ENCODE measurements around the gene ESPNL.

ESPNL gene

DNA sequence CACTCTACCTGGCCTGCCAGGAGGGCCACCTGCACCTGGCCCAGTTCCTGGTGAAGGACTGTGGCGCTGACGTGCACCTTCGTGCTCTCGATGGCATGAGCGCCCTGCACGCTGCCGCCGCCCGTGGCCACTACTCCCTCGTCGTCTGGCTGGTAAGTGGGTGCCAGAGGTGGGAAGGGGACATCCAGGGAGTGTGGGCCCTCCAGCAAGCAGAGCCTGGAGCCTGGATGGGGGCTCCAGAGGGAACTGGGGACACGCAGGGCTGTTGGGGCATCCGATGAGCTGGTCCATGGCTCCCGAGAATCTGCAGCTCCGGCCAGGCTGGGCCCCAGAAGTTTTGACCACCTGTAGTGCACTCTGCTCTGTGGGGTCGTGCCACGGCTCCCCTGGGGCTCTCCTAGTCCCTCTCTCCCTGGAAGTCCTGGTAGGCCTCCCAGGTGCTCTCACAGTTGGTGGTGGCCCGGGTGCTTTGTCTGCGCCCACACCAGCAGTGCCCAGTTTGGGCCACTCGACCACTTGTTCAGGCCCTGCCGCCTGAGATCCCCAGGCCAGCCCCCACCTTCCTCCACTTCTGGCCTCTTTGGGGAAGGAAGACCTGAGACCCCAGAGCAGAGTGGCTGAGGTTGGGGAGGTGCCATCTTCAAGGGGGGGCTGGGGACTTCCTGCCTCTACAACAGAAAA is 4.7 kb downstream of the ESPNL start:
- no peaks in the 10 kb centered on the region for H3K36me3 ChIP-seq (ENCODE audit: control insufficient read depth in 1 of 2, insufficient read depth in 2 of 2, low read length in 2 of 2)
- no peak overlapping the region for H3K18ac ChIP-seq (ENCODE audit: low read length)
- no peak overlapping the region for H3K14ac ChIP-seq (ENCODE audit: low read length)
- H3K79me2 ChIP-seq (ENCODE audit: control insufficient read depth, insufficient read depth, low read length, poor library complexity): no peaks in the 10 kb centered on the region
- no peaks in the 10 kb centered on the region for H3K27me3 ChIP-seq (ENCODE audit: insufficient read depth, low read length)
- H3K23ac ChIP-seq (ENCODE audit: low read length): no peak overlapping the region
- H3K4me2 ChIP-seq (ENCODE audit: low read length): no peak overlapping the region
- no peak overlapping the region for H2BK5ac ChIP-seq (ENCODE audit: low read depth, low read length, poor library complexity)
- no peak overlapping the region for H4K12ac ChIP-seq (ENCODE audit: low read depth, low read length)
- no peak overlapping the region for H4K91ac ChIP-seq (ENCODE audit: low read depth, low read length)
- no CpG with 5 or more reads among the region's 21 CpGs for WGBS (ENCODE audit: extremely low coverage, insufficient coverage, insufficient read length)
- no peak overlapping the region for H2BK12ac ChIP-seq (ENCODE audit: low read length)
- H3K9ac ChIP-seq (ENCODE audit: low read length): no peak overlapping the region
- no peak overlapping the region for H2AK5ac ChIP-seq (ENCODE audit: low read length)
- no peak for DNase-seq
- no peak overlapping the region for H3K4ac ChIP-seq (ENCODE audit: low read depth, low read length)
- H2BK120ac ChIP-seq (ENCODE audit: insufficient read depth, low read length, poor library complexity): no peak overlapping the region
- no peaks in the 10 kb centered on the region for H3K9me3 ChIP-seq (ENCODE audit: insufficient read depth, low read depth, low read length)
- H3K79me1 ChIP-seq (ENCODE audit: low read length): no peaks in the 10 kb centered on the region
- H4K8ac ChIP-seq (ENCODE audit: low read depth, low read length): no peak overlapping the region
- no peak overlapping the region for H3K4me3 ChIP-seq (ENCODE audit: low read depth, low read length)
- no peak overlapping the region for H2AFZ ChIP-seq (ENCODE audit: insufficient read depth, low read length, poor library complexity)
- H3K27ac ChIP-seq (ENCODE audit: low read depth, low read length): no peak overlapping the region
- H3K4me1 ChIP-seq (ENCODE audit: control insufficient read depth in 1 of 2, insufficient read depth in 2 of 2, low read length in 2 of 2): no peaks in the 10 kb centered on the region

DNA sequence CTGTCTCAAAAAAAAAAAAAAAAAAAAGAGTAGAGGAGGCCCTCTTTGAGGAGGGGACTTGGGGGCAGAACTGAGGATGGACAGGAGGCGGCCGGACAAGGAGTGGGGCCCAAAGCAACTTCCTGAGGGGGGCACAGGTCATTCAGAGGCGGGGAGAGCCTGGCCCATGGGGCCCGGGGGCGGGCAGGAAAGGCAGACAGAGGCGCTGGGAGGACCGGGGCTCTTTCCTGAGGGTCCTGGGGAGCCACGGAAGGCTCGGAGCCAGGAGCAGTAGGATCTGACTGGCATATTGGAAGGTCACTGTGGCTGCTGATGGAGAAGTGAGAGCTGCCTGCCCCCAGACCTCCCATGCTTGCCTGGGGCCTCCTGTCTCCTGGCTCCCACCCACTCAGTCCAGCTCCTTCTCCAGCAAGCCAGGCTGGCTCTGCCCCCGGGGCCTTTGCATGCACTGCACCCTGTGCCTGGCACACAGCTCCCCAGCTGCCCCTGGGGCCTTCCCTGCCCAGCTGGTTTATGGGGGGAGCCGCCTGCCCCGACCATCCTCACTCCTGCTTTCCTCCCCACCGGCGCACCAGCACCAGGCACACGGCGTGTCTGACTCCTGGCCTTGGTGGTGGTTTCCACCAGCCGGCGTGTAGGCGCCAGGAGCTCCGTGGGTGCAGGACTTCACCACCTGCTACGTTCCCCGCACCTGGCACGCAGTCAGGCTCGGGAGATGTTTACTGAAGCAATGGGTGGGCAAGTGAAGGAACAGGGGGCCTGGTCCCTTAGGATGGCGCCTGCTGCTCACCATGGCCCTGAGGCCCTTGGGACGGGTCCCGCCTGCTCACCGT is 5.6 kb downstream of the ESPNL start:
- no peaks in the 10 kb centered on the region for H3K79me2 ChIP-seq (ENCODE audit: control insufficient read depth, insufficient read depth, low read length, poor library complexity)
- H4K8ac ChIP-seq (ENCODE audit: low read depth, low read length): no peak overlapping the region
- DNase-seq: no peak
- no peak overlapping the region for H2BK120ac ChIP-seq (ENCODE audit: insufficient read depth, low read length, poor library complexity)
- H3K27ac ChIP-seq (ENCODE audit: low read depth, low read length): no peak overlapping the region
- no peak overlapping the region for H2AFZ ChIP-seq (ENCODE audit: insufficient read depth, low read length, poor library complexity)
- no peak overlapping the region for H3K9ac ChIP-seq (ENCODE audit: low read length)
- H3K23ac ChIP-seq (ENCODE audit: low read length): no peak overlapping the region
- H3K36me3 ChIP-seq (ENCODE audit: control insufficient read depth in 1 of 2, insufficient read depth in 2 of 2, low read length in 2 of 2): no peaks in the 10 kb centered on the region
- no peak overlapping the region for H3K4me2 ChIP-seq (ENCODE audit: low read length)
- H3K4ac ChIP-seq (ENCODE audit: low read depth, low read length): no peak overlapping the region
- H3K4me3 ChIP-seq (ENCODE audit: low read depth, low read length): no peak overlapping the region
- H3K79me1 ChIP-seq (ENCODE audit: low read length): no peaks in the 10 kb centered on the region
- H3K4me1 ChIP-seq (ENCODE audit: control insufficient read depth in 1 of 2, insufficient read depth in 2 of 2, low read length in 2 of 2): no peaks in the 10 kb centered on the region
- no peak overlapping the region for H4K91ac ChIP-seq (ENCODE audit: low read depth, low read length)
- H3K18ac ChIP-seq (ENCODE audit: low read length): no peak overlapping the region
- H2BK12ac ChIP-seq (ENCODE audit: low read length): no peak overlapping the region
- H2AK5ac ChIP-seq (ENCODE audit: low read length): no peak overlapping the region
- no peak overlapping the region for H3K14ac ChIP-seq (ENCODE audit: low read length)
- H3K9me3 ChIP-seq (ENCODE audit: insufficient read depth, low read depth, low read length): no peaks in the 10 kb centered on the region
- WGBS (ENCODE audit: extremely low coverage, insufficient coverage, insufficient read length): no CpG with 5 or more reads among the region's 28 CpGs
- no peak overlapping the region for H4K12ac ChIP-seq (ENCODE audit: low read depth, low read length)
- H3K27me3 ChIP-seq (ENCODE audit: insufficient read depth, low read length): no peaks in the 10 kb centered on the region
- no peak overlapping the region for H2BK5ac ChIP-seq (ENCODE audit: low read depth, low read length, poor library complexity)

DNA sequence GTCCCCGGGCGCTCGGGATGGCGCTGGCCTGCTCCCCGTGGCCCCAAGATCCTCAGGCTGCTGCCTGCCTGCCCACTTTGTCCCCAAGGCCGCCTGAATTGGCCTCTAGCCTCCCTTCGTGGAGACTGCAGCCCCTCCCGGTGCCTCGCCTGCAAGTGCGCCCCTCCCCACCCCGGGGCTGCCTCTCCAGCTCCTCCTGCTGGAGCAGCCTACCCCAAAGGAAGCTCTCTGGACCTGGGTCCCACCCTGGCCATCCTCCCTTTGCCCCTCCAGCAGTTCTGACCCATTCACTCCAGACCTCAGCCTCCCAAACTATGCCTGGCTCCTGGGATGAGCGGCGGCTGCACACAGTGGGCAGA is 6.2 kb downstream of the ESPNL start:
- no peak overlapping the region for H3K9ac ChIP-seq (ENCODE audit: low read length)
- no peak overlapping the region for H3K4ac ChIP-seq (ENCODE audit: low read depth, low read length)
- H3K27me3 ChIP-seq (ENCODE audit: insufficient read depth, low read length): no peaks in the 10 kb centered on the region
- H2BK120ac ChIP-seq (ENCODE audit: insufficient read depth, low read length, poor library complexity): no peak overlapping the region
- H4K91ac ChIP-seq (ENCODE audit: low read depth, low read length): no peak overlapping the region
- DNase-seq: no peak
- H3K79me1 ChIP-seq (ENCODE audit: low read length): no peaks in the 10 kb centered on the region
- no peak overlapping the region for H4K12ac ChIP-seq (ENCODE audit: low read depth, low read length)
- no peak overlapping the region for H2AFZ ChIP-seq (ENCODE audit: insufficient read depth, low read length, poor library complexity)
- no peak overlapping the region for H2BK12ac ChIP-seq (ENCODE audit: low read length)
- no CpG with 5 or more reads among the region's 13 CpGs for WGBS (ENCODE audit: extremely low coverage, insufficient coverage, insufficient read length)
- no peak overlapping the region for H3K14ac ChIP-seq (ENCODE audit: low read length)
- H2BK5ac ChIP-seq (ENCODE audit: low read depth, low read length, poor library complexity): no peak overlapping the region
- no peak overlapping the region for H3K23ac ChIP-seq (ENCODE audit: low read length)
- H3K36me3 ChIP-seq (ENCODE audit: control insufficient read depth in 1 of 2, insufficient read depth in 2 of 2, low read length in 2 of 2): no peaks in the 10 kb centered on the region
- no peaks in the 10 kb centered on the region for H3K9me3 ChIP-seq (ENCODE audit: insufficient read depth, low read depth, low read length)
- no peak overlapping the region for H4K8ac ChIP-seq (ENCODE audit: low read depth, low read length)
- no peaks in the 10 kb centered on the region for H3K79me2 ChIP-seq (ENCODE audit: control insufficient read depth, insufficient read depth, low read length, poor library complexity)
- no peak overlapping the region for H2AK5ac ChIP-seq (ENCODE audit: low read length)
- H3K27ac ChIP-seq (ENCODE audit: low read depth, low read length): no peak overlapping the region
- no peak overlapping the region for H3K4me3 ChIP-seq (ENCODE audit: low read depth, low read length)
- no peaks in the 10 kb centered on the region for H3K4me1 ChIP-seq (ENCODE audit: control insufficient read depth in 1 of 2, insufficient read depth in 2 of 2, low read length in 2 of 2)
- no peak overlapping the region for H3K4me2 ChIP-seq (ENCODE audit: low read length)
- H3K18ac ChIP-seq (ENCODE audit: low read length): no peak overlapping the region

GRCh38 chr2:238106698-238107524 is 6.8 kb downstream of the ESPNL start:
- Histone ChIP-seq H3K9ac (ENCODE audit: low read length) (no peak overlapping the region), H4K8ac (ENCODE audit: low read depth, low read length) (no peak overlapping the region), H3K36me3 (ENCODE audit: control insufficient read depth in 1 of 2, insufficient read depth in 2 of 2, low read length in 2 of 2) (no peaks in the 10 kb centered on the region), H3K23ac (ENCODE audit: low read length) (no peak overlapping the region), H2AK5ac (ENCODE audit: low read length) (no peak overlapping the region), H2BK5ac (ENCODE audit: low read depth, low read length, poor library complexity) (no peak overlapping the region), H3K4me2 (ENCODE audit: low read length) (no peak overlapping the region), H3K79me1 (ENCODE audit: low read length) (no peaks in the 10 kb centered on the region), H2AFZ (ENCODE audit: insufficient read depth, low read length, poor library complexity) (no peak overlapping the region), H3K27me3 (ENCODE audit: insufficient read depth, low read length) (no peaks in the 10 kb centered on the region), H3K18ac (ENCODE audit: low read length) (no peak overlapping the region), H2BK12ac (ENCODE audit: low read length) (no peak overlapping the region), H3K4me3 (ENCODE audit: low read depth, low read length) (no peak overlapping the region), H3K4ac (ENCODE audit: low read depth, low read length) (no peak overlapping the region), H3K9me3 (ENCODE audit: insufficient read depth, low read depth, low read length) (no peaks in the 10 kb centered on the region), H2BK120ac (ENCODE audit: insufficient read depth, low read length, poor library complexity) (no peak overlapping the region), H3K14ac (ENCODE audit: low read length) (no peak overlapping the region), H4K12ac (ENCODE audit: low read depth, low read length) (no peak overlapping the region), H3K27ac (ENCODE audit: low read depth, low read length) (no peak overlapping the region), H3K4me1 (ENCODE audit: control insufficient read depth in 1 of 2, insufficient read depth in 2 of 2, low read length in 2 of 2) (no peaks in the 10 kb centered on the region), H3K79me2 (ENCODE audit: control insufficient read depth, insufficient read depth, low read length, poor library complexity) (no peaks in the 10 kb centered on the region), H4K91ac (ENCODE audit: low read depth, low read length) (no peak overlapping the region)
- no CpG with 5 or more reads among the region's 28 CpGs for WGBS (ENCODE audit: extremely low coverage, insufficient coverage, insufficient read length)
- peak; percentile 28 to 29 for DNase-seq

Measured in trophoblast cell (in vitro differentiated cells and primary cell).